ENCODE measurements around the gene CFB. TPM values are rescaled to one million over a fixed set of nuclear protein-coding genes. Genes with fewer than 3 reads are reported as not detected.

CFB gene
- total and polyA plus RNA-seq, 2 of the 4 experiments (the other 2 are of a cell fraction) = 1.8 to 6.1 TPM

DNA sequence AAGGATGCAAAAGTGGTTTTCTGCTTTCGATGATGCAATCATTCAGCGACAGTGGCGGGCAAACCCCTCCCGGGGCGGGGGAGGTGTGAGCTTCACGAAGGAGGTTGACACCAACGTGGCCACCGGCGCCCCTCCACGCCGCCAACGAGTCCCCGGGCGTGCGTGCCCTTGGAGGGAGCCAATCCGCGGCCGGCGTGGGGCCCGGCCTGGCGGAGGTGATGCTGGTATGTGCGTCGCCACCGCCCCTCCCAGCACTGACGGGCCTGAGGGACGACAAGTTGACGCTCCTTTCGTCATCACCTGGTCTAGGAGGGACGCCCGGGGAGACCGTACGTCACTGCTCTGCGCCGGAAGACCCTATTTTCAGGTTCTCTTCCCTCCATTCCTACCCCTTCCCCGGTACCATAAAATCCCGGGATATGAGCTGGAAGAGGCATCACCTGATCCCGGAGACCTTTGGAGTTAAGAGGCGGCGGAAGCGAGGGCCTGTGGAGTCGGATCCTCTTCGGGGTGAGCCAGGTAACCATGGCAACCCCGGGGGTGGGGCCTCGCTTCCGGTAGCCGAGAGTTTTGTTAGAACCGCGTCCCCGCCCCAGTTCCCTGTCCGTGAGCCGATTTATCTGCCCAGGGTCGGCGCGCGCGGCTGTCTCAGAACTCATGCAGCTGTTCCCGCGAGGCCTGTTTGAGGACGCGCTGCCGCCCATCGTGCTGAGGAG is 26.3 kb downstream of the CFB start, which contains the start of gene DXO:
DXO (minus strand) TSS at position 146 of the 716 bp plus-strand sequence. CDS start 463 bp downstream, outside the sequence.
- Histone ChIP-seq H3K79me1 (ENCODE audit: low read depth in 1 of 2, low read length in 2 of 2) (peaks cover 19 to 49% of the 10 kb centered on the region in 2 experiments), H3K4me2 (ENCODE audit: low read depth, low read length) (peak within 1 kb of the TSS; percentile 94), H2AK5ac (ENCODE audit: low read depth, low read length) (peak within 1 kb of the TSS; percentile 86), H4K8ac (ENCODE audit: low read depth in 2 of 2, low read length in 2 of 2) (peak within 1 kb of the TSS; percentile 98 to 99), H2AK9ac (replicated peaks; ENCODE audit: low read depth, low read length, poor library complexity) (peak within 1 kb of the TSS; percentile 85), H2BK5ac (ENCODE audit: low read depth, low read length, poor library complexity, severe bottlenecking) (peak within 1 kb of the TSS; percentile 91), H3K4me3 (ENCODE audit: insufficient read depth, low read depth, low read length) (peak within 1 kb of the TSS; percentile 60), H3K9me1 (ENCODE audit: insufficient read depth, low read length) (peaks cover 6% of the 10 kb centered on the region; the same call in 1 of the 2 replicates), H4K91ac (ENCODE audit: insufficient read depth, low read depth, low read length) (peak within 1 kb of the TSS; percentile 99), H3K27ac (ENCODE audit: insufficient read depth, low read length) (peak within 1 kb of the TSS; percentile 93), H3K4me1 (ENCODE audit: control insufficient read depth, insufficient read depth, low read length) (peaks cover 11% of the 10 kb centered on the region), H3K23ac (ENCODE audit: low read depth, low read length) (peak within 1 kb of the TSS; percentile 80), H3K18ac (ENCODE audit: low read depth, low read length) (peak within 1 kb of the TSS; percentile 61), H3K14ac (replicated peaks; ENCODE audit: low read depth, low read length) (peak within 1 kb of the TSS; percentile 92), H2BK120ac (ENCODE audit: low read depth, low read length) (peak within 1 kb of the TSS; percentile 83), H4K20me1 (ENCODE audit: insufficient read depth, low read length) (no peaks in the 10 kb centered on the region), H3K27me3 (ENCODE audit: control insufficient read depth, insufficient read depth, low read length) (no peaks in the 10 kb centered on the region), H3K9ac (ENCODE audit: low read depth, low read length) (peak within 1 kb of the TSS; percentile 90), H3K9me3 (ENCODE audit: control insufficient read depth, insufficient read depth, low read length) (no peaks in the 10 kb centered on the region), H3K36me3 (ENCODE audit: control insufficient read depth, insufficient read depth, low read length) (peaks cover 31% of the 10 kb centered on the region), H2BK15ac (ENCODE audit: low read depth, low read length) (peak within 1 kb of the TSS; percentile 69; the same call in 2 of the 3 replicates), H3K4ac (ENCODE audit: low read depth, low read length) (peak within 1 kb of the TSS; percentile 94), H4K5ac (ENCODE audit: low read depth, low read length) (peak within 1 kb of the TSS; percentile 81), H2BK20ac (ENCODE audit: low read depth, low read length) (peak within 1 kb of the TSS; percentile 49; the same call in 1 of the 2 replicates), H3K56ac (ENCODE audit: extremely low read depth, insufficient read depth, low read length) (peak within 1 kb of the TSS; percentile 90), H2AFZ (replicated peaks; ENCODE audit: low read length, poor library complexity) (peak within 1 kb of the TSS; percentile 98)
- POLR2A ChIA-PET (ENCODE audit: unreplicated experiment) = interaction anchor here (0.7 to 1.8 kb wide), 3 partner anchors 13 to 70 kb away, joined by 3 to 10 read pairs (median 3); partner anchors contain the start of genes NELFE, SKIC2 and ZBTB12
- WGBS, 2 experiments (ENCODE audit: extremely low coverage in 2 of 2, insufficient read length in 1 of 2) = 0% methylated on average over 24 of the region's 62 CpGs; no CpG with 5 or more reads in 1 of the 2 experiments
- peak; percentile 99 for DNase-seq
- peak; percentile 91 for ATAC-seq (ENCODE audit: low read depth)
- dilution Hi-C loops (cut with HindIII; ENCODE audit: low sequenced_read_pairs, unreplicated experiment) (no loop called here), in situ Hi-C loops (cut with MboI; ENCODE audit: low sequenced_read_pairs) (loop anchor here (10.0 kb wide), 2 partner anchors 143 to 203 kb away; partner anchors contain the start of genes AGPAT1 and RNF5), intact Hi-C loops (cut with micrococcal nuclease) (loop anchor here (1.0 kb wide), 1 partner anchor 13 kb away; the partner anchor contains the start of gene SKIC2)
- TSS peak; percentile 40 for BruUV-seq (replicated peaks)
- CTCF ChIA-PET = no interaction called here
- peak; percentile 71 for TF ChIP-seq POLR2A (IDR thresholded peaks at IDR 0.05; ENCODE audit: low read depth, low read length)
- TF ChIP-seq NFE2L2 (IDR thresholded peaks at IDR 0.05; ENCODE audit: low read depth, low read length) = no peak
- TF ChIP-seq FOS (IDR thresholded peaks at IDR 0.05; ENCODE audit: low read depth, low read length) = no peak
- TF ChIP-seq, protein P1, sequence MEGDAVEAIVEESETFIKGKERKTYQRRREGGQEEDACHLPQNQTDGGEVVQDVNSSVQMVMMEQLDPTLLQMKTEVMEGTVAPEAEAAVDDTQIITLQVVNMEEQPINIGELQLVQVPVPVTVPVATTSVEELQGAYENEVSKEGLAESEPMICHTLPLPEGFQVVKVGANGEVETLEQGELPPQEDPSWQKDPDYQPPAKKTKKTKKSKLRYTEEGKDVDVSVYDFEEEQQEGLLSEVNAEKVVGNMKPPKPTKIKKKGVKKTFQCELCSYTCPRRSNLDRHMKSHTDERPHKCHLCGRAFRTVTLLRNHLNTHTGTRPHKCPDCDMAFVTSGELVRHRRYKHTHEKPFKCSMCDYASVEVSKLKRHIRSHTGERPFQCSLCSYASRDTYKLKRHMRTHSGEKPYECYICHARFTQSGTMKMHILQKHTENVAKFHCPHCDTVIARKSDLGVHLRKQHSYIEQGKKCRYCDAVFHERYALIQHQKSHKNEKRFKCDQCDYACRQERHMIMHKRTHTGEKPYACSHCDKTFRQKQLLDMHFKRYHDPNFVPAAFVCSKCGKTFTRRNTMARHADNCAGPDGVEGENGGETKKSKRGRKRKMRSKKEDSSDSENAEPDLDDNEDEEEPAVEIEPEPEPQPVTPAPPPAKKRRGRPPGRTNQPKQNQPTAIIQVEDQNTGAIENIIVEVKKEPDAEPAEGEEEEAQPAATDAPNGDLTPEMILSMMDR (conservative IDR thresholded peaks at IDR 0.05; ENCODE audit: low read depth, low read length) = no peak
- TF ChIP-seq CHD1 (IDR thresholded peaks at IDR 0.05; ENCODE audit: low read depth, low read length) = no peak
- TF ChIP-seq ELK1 (IDR thresholded peaks at IDR 0.05; ENCODE audit: borderline replicate concordance, low read depth, low read length) = no peak
- TF ChIP-seq MXI1 (IDR thresholded peaks at IDR 0.05; ENCODE audit: borderline replicate concordance, low read depth, low read length) = peak; percentile 90; the same call in 1 of the 2 replicates
- TF ChIP-seq RAD21 (IDR thresholded peaks at IDR 0.05; ENCODE audit: low read length) = 0 out of 2 replicates have a peak, but pooled peaks have one; percentile 1
- no peak for TF ChIP-seq RFX5 (IDR thresholded peaks at IDR 0.05; ENCODE audit: low read depth, low read length)
- TF ChIP-seq MAZ (IDR thresholded peaks at IDR 0.05; ENCODE audit: borderline replicate concordance, low read depth, low read length) = peak; percentile 97
- TF ChIP-seq SMC3 (IDR thresholded peaks at IDR 0.05; ENCODE audit: low read depth, low read length) = no peak
- TF ChIP-seq RCOR1 (IDR thresholded peaks at IDR 0.05; ENCODE audit: insufficient replicate concordance, low read length) = no peak
- peak; percentile 99 for TF ChIP-seq CEBPB (IDR thresholded peaks at IDR 0.05; ENCODE audit: low read depth, low read length)
- TF ChIP-seq BHLHE40 (IDR thresholded peaks at IDR 0.05; ENCODE audit: low read depth, low read length) = peak; percentile 62; the same call in 1 of the 2 replicates

All from IMR-90 (cell line).